H9 (cell line): ENCODE measurements around the gene PRKD2. TPM values are rescaled to one million over a fixed set of nuclear protein-coding genes. Genes with fewer than 3 reads are reported as not detected.

Source experiments
- DNase-seq: peaks from one replicate; pipeline ENCODE4 v3.0.0-alpha.2; 2017
- H2AFZ ChIP-seq: one replicate; pipeline ENCODE4 v1.6.1; 2013; ENCODE audit warnings: mild to moderate bottlenecking, low read length, control low read depth, moderate library complexity
- H2AK5ac ChIP-seq: 2 replicates; pipeline ENCODE4 v1.6.1; 2013; ENCODE audit warnings: low read length, control low read depth, mixed read lengths; ENCODE audit not compliant: insufficient read length
- H2BK120ac ChIP-seq: one replicate; pipeline ENCODE4 v1.6.1; 2013; ENCODE audit warnings: low read depth, mild to moderate bottlenecking, low read length, control low read depth, inconsistent platforms; ENCODE audit not compliant: poor library complexity, severe bottlenecking
- H2BK12ac ChIP-seq: 2 replicates; pipeline ENCODE4 v1.6.1; 2013; ENCODE audit warnings: low read length, control low read depth, mixed read lengths, low read depth; ENCODE audit not compliant: insufficient read length
- H2BK15ac ChIP-seq: 2 replicates; pipeline ENCODE4 v1.6.1; 2013; ENCODE audit warnings: low read depth, low read length, control low read depth
- H2BK20ac ChIP-seq: one replicate; pipeline ENCODE4 v1.6.1; 2013; ENCODE audit warnings: low read depth, mild to moderate bottlenecking, low read length, control low read depth, inconsistent platforms; ENCODE audit not compliant: poor library complexity, severe bottlenecking
- H2BK5ac ChIP-seq: 2 replicates; pipeline ENCODE4 v1.6.1; 2013; ENCODE audit warnings: low read length, control low read depth, mixed read lengths; ENCODE audit not compliant: insufficient read length
- H3K14ac ChIP-seq: 2 replicates; pipeline ENCODE4 v1.6.1; 2013; ENCODE audit warnings: low read length, control low read depth; ENCODE audit not compliant: insufficient read depth
- H3K18ac ChIP-seq: 2 replicates; pipeline ENCODE4 v1.6.1; 2013; ENCODE audit warnings: low read depth, mild to moderate bottlenecking, mixed read lengths, low read length, control low read depth; ENCODE audit not compliant: insufficient read length
- H3K23ac ChIP-seq: 2 replicates; pipeline ENCODE4 v1.6.1; 2013; ENCODE audit warnings: low read length, control low read depth, mixed read lengths, low read depth; ENCODE audit not compliant: insufficient read length
- H3K23me2 ChIP-seq: 2 replicates; pipeline ENCODE4 v1.6.1; 2013; ENCODE audit warnings: low read depth, mild to moderate bottlenecking, mixed read lengths, low read length, control low read depth; ENCODE audit not compliant: insufficient read length, poor library complexity, severe bottlenecking
- H3K27ac ChIP-seq: 2 replicates; pipeline ENCODE4 v1.5.1; 2013; ENCODE audit warnings: low read length, control low read depth, mixed read lengths, low read depth; ENCODE audit not compliant: insufficient read length
- H3K27me3 ChIP-seq: 2 replicates; pipeline ENCODE4 v1.6.1; 2013; ENCODE audit warnings: low read length, control low read depth, inconsistent platforms; ENCODE audit not compliant: insufficient read depth
- H3K4ac ChIP-seq: 2 replicates; pipeline ENCODE4 v1.6.1; 2013; ENCODE audit warnings: low read depth, mild to moderate bottlenecking, control low read depth, inconsistent platforms, low read length, moderate library complexity
- H3K4me1 ChIP-seq: 2 replicates; pipeline ENCODE4 v1.6.1; 2013; ENCODE audit warnings: low read length, control low read depth, inconsistent platforms; ENCODE audit not compliant: insufficient read depth
- H3K4me2 ChIP-seq: 2 replicates; pipeline ENCODE4 v1.6.1; 2013; ENCODE audit warnings: low read length, control low read depth, mixed read lengths; ENCODE audit not compliant: insufficient read length, insufficient read depth
- H3K56ac ChIP-seq: 2 replicates; pipeline ENCODE4 v1.6.1; 2013; ENCODE audit warnings: low read depth, mild to moderate bottlenecking, mixed read lengths, low read length, control low read depth; ENCODE audit not compliant: insufficient read length
- H3K79me1 ChIP-seq: 2 replicates; pipeline ENCODE4 v1.6.1; 2013; ENCODE audit warnings: low read depth, mild to moderate bottlenecking, moderate library complexity, low read length, control low read depth, inconsistent platforms; ENCODE audit not compliant: insufficient read depth, poor library complexity, severe bottlenecking
- H3K79me2 ChIP-seq: 2 replicates; pipeline ENCODE4 v1.6.1; 2013; ENCODE audit warnings: low read length, control low read depth, inconsistent platforms; ENCODE audit not compliant: insufficient read depth
- H3K9ac ChIP-seq: 2 replicates; pipeline ENCODE4 v1.6.1; 2013; ENCODE audit warnings: low read length, control low read depth, mixed read lengths; ENCODE audit not compliant: insufficient read length; ENCODE audit errors: extremely low read depth
- H3K9me3 ChIP-seq: one replicate; pipeline ENCODE4 v1.6.1; 2013; ENCODE audit warnings: low read depth, low read length, inconsistent platforms; ENCODE audit not compliant: control insufficient read depth
- H3T11ph ChIP-seq: one replicate; pipeline ENCODE4 v1.6.1; 2013; ENCODE audit warnings: mild to moderate bottlenecking, low read length, control low read depth, inconsistent platforms
- H4K20me1 ChIP-seq: one replicate; pipeline ENCODE4 v1.6.1; 2013; ENCODE audit not compliant: control insufficient read depth, insufficient read length, insufficient read depth
- H4K5ac ChIP-seq: 2 replicates; pipeline ENCODE4 v1.6.1; 2013; ENCODE audit warnings: low read depth, mild to moderate bottlenecking, mixed read lengths, low read length, control low read depth; ENCODE audit not compliant: insufficient read length
- H4K8ac ChIP-seq: replicated peaks from 2 replicates; pipeline ENCODE4 v1.6.1; 2013; ENCODE audit warnings: low read length, control low read depth, mixed read lengths, low read depth; ENCODE audit not compliant: insufficient read length
- H4K91ac ChIP-seq: 2 replicates; pipeline ENCODE4 v1.6.1; 2013; ENCODE audit warnings: low read depth, mild to moderate bottlenecking, moderate library complexity, mixed read lengths, low read length, control low read depth; ENCODE audit not compliant: insufficient read length
- H3K27ac Mint-ChIP-seq, 3 experiments: 2 replicates in 2 of 3; 3 replicates in 1 of 3; pipeline ENCODE4 v1.8.0; 2020 to 2021; ENCODE audit warnings: mixed read lengths in 3 of 3, mild to moderate bottlenecking in 1 of 3, moderate library complexity in 1 of 3
- H3K27me3 Mint-ChIP-seq: 2 replicates; pipeline ENCODE4 v1.8.0; 2021; ENCODE audit warnings: low read depth, mild to moderate bottlenecking, moderate library complexity, mixed read lengths
- H3K36me3 Mint-ChIP-seq, 3 experiments: 2 replicates in 2 of 3; 3 replicates in 1 of 3; pipeline ENCODE4 v1.8.0; 2020 to 2021; ENCODE audit warnings: low read depth in 3 of 3, mixed read lengths in 3 of 3; ENCODE audit not compliant: insufficient read depth in 1 of 3
- H3K4me1 Mint-ChIP-seq, 2 experiments: 2 replicates each; pipeline ENCODE4 v1.8.0; 2020; ENCODE audit warnings: mixed read lengths in 2 of 2
- H3K4me3 Mint-ChIP-seq, 2 experiments: 2 replicates in 1 of 2; 3 replicates in 1 of 2; pipeline ENCODE4 v1.8.0; 2020 to 2021; ENCODE audit warnings: mild to moderate bottlenecking in 2 of 2, mixed read lengths in 2 of 2, moderate library complexity in 1 of 2
- H3K9me3 Mint-ChIP-seq, 2 experiments: 2 replicates in 1 of 2; 3 replicates in 1 of 2; pipeline ENCODE4 v1.8.0; 2020; ENCODE audit warnings: mild to moderate bottlenecking in 2 of 2, mixed read lengths in 2 of 2, moderate library complexity in 1 of 2
- CTCF ChIP-seq: fragments of 200-600 bp; sonication (generic); conservative IDR thresholded peaks from 3 replicates; pipeline ENCODE4 v1.8.0; 2021; ENCODE audit warnings: antibody characterized with exemption, mild to moderate bottlenecking
- WGBS: extraction: QIAGEN DNeasy Blood & Tissue Kit; methylation state at CpG from one replicate; pipeline ENCODE4 v1.1.7; 2013; ENCODE audit warnings: missing lambda C conversion rate, low lambda C conversion rate, mixed read lengths; ENCODE audit not compliant: insufficient read length; ENCODE audit errors: extremely low coverage; 5-methylcytosine and 5-hydroxymethylcytosine counted together
- total RNA-seq: library from RNA; stranded (reverse); gene quantifications from 2 replicates; pipeline ENCODE4 v1.2.1, GENCODE V29; 2021

PRKD2 gene
- total RNA-seq, 1 experiment from 2014 or later: 60.7 TPM

GRCh38 chr19:46692918-46693722 lies 23.8 kb downstream of the PRKD2 start:
- Histone ChIP-seq H2BK120ac (no peak overlapping the region), H3K27me3 (no peaks in the 10 kb centered on the region), H3T11ph (no peak overlapping the region), H4K20me1 (no peaks in the 10 kb centered on the region), H3K79me1 (no peaks in the 10 kb centered on the region), H3K9ac (no peak overlapping the region), H3K4ac (no peak overlapping the region), H3K79me2 (no peaks in the 10 kb centered on the region), H2BK5ac (no peak overlapping the region), H3K23me2 (no peaks in the 10 kb centered on the region), H2BK15ac (no peak overlapping the region), H2AFZ (no peak overlapping the region), H3K14ac (no peak overlapping the region), H4K8ac (no peak overlapping the region), H3K27ac (no peak overlapping the region), H2AK5ac (no peak overlapping the region), H4K91ac (no peak overlapping the region), H2BK20ac (no peak overlapping the region), H3K9me3 (no peaks in the 10 kb centered on the region), H3K23ac (no peak overlapping the region), H3K18ac (no peak overlapping the region), H4K5ac (no peak overlapping the region), H3K56ac (no peak overlapping the region), H3K4me1 (no peaks in the 10 kb centered on the region), H2BK12ac (no peak overlapping the region), H3K4me2 (no peak overlapping the region)
- no peak for TF ChIP-seq CTCF
- no peak overlapping the region for H3K27ac Mint-ChIP-seq
- H3K4me3 Mint-ChIP-seq: no peak overlapping the region
- H3K9me3 Mint-ChIP-seq: no peaks in the 10 kb centered on the region; a peak in 1 of 5 replicates
- no peak for DNase-seq
- no peaks in the 10 kb centered on the region for H3K27me3 Mint-ChIP-seq
- peaks cover 66 to 87% (median 87%) of the 10 kb centered on the region in 3 experiments for H3K36me3 Mint-ChIP-seq
- H3K4me1 Mint-ChIP-seq: peaks cover 7 to 16% of the 10 kb centered on the region in 2 experiments
- WGBS: no CpG with 5 or more reads among the region's 4 CpGs
